ENCODE data around the gene MAS1.

- no peak for TF ChIP-seq CTCF (IDR thresholded peaks at IDR 0.05)
- no peak for TF ChIP-seq POLR2A (IDR thresholded peaks at IDR 0.05)
- no peak for TF ChIP-seq EP300 (IDR thresholded peaks at IDR 0.05)
Measured at GRCh38 chr6:159890201-159890600, 587 bp upstream of the MAS1 start.

All from ovary (tissue), 3 donors.